ENCODE results near the gene HSD17B14.

DNA sequence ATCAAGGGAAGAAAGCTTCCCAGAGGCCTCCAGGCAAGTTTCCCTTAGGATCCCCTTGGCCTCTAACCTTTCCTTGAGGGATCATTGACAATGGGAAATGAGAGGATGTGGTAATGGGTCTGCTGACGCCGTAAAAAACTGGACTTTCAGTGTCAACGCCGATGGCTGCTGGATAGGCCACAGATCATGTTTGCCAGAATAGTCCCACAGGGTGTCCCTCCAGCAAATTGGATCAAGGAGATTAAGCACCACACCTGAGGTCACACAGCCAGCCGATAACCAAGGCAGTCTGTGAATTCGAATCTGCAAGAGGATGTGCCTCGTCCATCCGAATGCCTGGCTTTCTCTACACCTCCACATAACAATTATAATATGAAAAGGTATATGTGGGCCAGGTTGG is 43.0 kb downstream of the HSD17B14 start:
- TF ChIP-seq, protein P1, sequence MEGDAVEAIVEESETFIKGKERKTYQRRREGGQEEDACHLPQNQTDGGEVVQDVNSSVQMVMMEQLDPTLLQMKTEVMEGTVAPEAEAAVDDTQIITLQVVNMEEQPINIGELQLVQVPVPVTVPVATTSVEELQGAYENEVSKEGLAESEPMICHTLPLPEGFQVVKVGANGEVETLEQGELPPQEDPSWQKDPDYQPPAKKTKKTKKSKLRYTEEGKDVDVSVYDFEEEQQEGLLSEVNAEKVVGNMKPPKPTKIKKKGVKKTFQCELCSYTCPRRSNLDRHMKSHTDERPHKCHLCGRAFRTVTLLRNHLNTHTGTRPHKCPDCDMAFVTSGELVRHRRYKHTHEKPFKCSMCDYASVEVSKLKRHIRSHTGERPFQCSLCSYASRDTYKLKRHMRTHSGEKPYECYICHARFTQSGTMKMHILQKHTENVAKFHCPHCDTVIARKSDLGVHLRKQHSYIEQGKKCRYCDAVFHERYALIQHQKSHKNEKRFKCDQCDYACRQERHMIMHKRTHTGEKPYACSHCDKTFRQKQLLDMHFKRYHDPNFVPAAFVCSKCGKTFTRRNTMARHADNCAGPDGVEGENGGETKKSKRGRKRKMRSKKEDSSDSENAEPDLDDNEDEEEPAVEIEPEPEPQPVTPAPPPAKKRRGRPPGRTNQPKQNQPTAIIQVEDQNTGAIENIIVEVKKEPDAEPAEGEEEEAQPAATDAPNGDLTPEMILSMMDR (IDR thresholded peaks at IDR 0.05; ENCODE audit: low read depth, low read length), result no peak
- no peak for TF ChIP-seq EZH2phosphoT487 (IDR thresholded peaks at IDR 0.05; ENCODE audit: low read depth)

All from OCI-LY3 (cell line).